Breast epithelium (tissue), 3 donors: ENCODE data around the gene FABP7.

ENCODE experiments used
- CTCF ChIP-seq, 3 donors: fragments of 450-650 bp; IDR thresholded peaks; one replicate each; pipeline ENCODE4 v1.5.1; 2016 to 2017; ENCODE audit warnings: antibody characterized with exemption in 3 of 3, mild to moderate bottlenecking in 3 of 3, moderate library complexity in 3 of 3
- POLR2A ChIP-seq: fragments of 450-650 bp; IDR thresholded peaks from one replicate; pipeline ENCODE4 v1.6.1; 2016; ENCODE audit warnings: antibody characterized with exemption, mild to moderate bottlenecking, moderate library complexity
- POLR2AphosphoS5 ChIP-seq, 3 donors: sonication (generic); formaldehyde crosslinking; IDR thresholded peaks; one replicate each; pipeline ENCODE4 v1.6.1; 2017; ENCODE audit warnings: antibody characterized with exemption in 3 of 3

GRCh38 chr6:122801397-122801796, 21.9 kb downstream of the FABP7 start:
- TF ChIP-seq CTCF (IDR thresholded peaks at IDR 0.05) (no peak), POLR2A (no peak), POLR2AphosphoS5 (IDR thresholded peaks at IDR 0.05) (no peak)
